Effector memory CD8-positive, alpha-beta T cell (primary cell): ENCODE results near the gene KIF22.
"Not testable (repeated sequence)": the region's sequence is repeated elsewhere in the genome, so short reads cannot be mapped to it uniquely, and the experiment has no call there.

Experiments used
- ATAC-seq: fragments of 150-1000 bp; cut with Tn5 transposase; replicated peaks from 2 replicates; pipeline ENCODE4 v1.10.0; 2021; ENCODE audit warnings: mild to moderate bottlenecking, moderate library complexity
- DNase-seq, 3 experiments: peaks; one replicate each; pipeline ENCODE4 v3.0.0; 2021
- H3K27ac Mint-ChIP-seq, 2 donors: one replicate each; pipeline ENCODE4 v1.8.0; 2022; ENCODE audit warnings: mild to moderate bottlenecking in 2 of 2, mixed read lengths in 2 of 2, moderate library complexity in 2 of 2
- H3K27me3 Mint-ChIP-seq, 2 donors: one replicate each; pipeline ENCODE4 v1.8.0; 2022; ENCODE audit warnings: mixed read lengths in 2 of 2
- H3K36me3 Mint-ChIP-seq: one replicate; pipeline ENCODE4 v1.8.0; 2022; ENCODE audit warnings: mild to moderate bottlenecking, moderate library complexity, mixed read lengths; ENCODE audit not compliant: insufficient read depth
- H3K4me1 Mint-ChIP-seq, 2 donors: one replicate each; pipeline ENCODE4 v1.8.0; 2022; ENCODE audit warnings: low read depth in 2 of 2, mixed read lengths in 2 of 2
- H3K4me3 Mint-ChIP-seq, 2 donors: one replicate each; pipeline ENCODE4 v1.8.0; 2022; ENCODE audit warnings: mild to moderate bottlenecking in 2 of 2, mixed read lengths in 2 of 2, moderate library complexity in 2 of 2
- H3K9me3 Mint-ChIP-seq, 2 donors: one replicate each; pipeline ENCODE4 v1.8.0; 2022; ENCODE audit warnings: mixed read lengths in 2 of 2

Gene KIF22

DNA sequence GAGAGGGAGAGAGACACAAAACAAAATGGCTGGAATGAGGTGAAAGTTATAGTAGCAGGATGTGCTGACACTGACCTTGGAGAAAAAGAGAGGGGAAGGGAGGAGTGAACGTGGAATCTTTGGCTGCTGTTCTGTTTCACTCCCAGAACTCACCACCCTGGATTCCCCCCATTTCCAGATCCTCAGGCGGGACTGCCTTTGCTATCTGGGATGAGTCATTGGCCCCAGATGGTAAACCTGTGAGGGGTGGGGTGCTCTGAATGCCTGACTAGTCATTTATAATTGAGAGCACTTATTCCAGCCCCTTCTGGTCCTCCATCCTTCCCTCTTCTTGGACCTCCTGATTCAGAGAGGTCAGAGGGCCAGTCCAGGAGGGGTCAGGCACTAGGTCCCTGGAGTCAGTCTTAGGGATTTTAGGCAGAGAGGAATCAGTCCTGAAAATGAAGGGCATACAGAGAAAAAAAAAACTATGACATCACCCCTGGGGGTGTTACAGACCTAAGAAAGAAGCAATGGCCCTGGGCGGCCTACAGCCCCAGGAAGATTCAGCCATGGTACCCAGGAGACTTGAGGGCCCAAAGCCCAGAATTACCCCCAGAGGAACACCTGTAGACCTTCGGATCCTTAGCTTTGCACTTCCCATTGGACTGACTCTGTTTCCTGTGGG lies 14.7 kb upstream of the KIF22 start:
- Mint-ChIP-seq H3K4me1 (peaks cover 0 to 6% of the 10 kb centered on the region in 2 donors), H3K27ac (peak overlapping the region in 1 of 2 donors; percentile 13), H3K27me3 (no peaks in the 10 kb centered on the region), H3K4me3 (no peak overlapping the region), H3K36me3 (no peaks in the 10 kb centered on the region), H3K9me3 (no peaks in the 10 kb centered on the region)
- no peak for DNase-seq
- ATAC-seq: no peak

- Mint-ChIP-seq H3K4me1 (peaks cover 0 to 8% of the 10 kb centered on the region in 2 donors), H3K4me3 (no peak within 1 kb of the TSS), H3K9me3 (no peaks in the 10 kb centered on the region), H3K36me3 (no peaks in the 10 kb centered on the region), H3K27me3 (no peaks in the 10 kb centered on the region), H3K27ac (peak within 1 kb of the TSS in 1 of 2 donors; percentile 23)
- ATAC-seq (no peak), DNase-seq (no peak)
Measured at GRCh38 chr16:29777576-29778350, 12.8 kb upstream of the KIF22 start, which contains the start of gene ZG16. ZG16 (plus strand) TSS chr16:29778256; CDS start chr16:29779267, 1,011 bp downstream.

DNA sequence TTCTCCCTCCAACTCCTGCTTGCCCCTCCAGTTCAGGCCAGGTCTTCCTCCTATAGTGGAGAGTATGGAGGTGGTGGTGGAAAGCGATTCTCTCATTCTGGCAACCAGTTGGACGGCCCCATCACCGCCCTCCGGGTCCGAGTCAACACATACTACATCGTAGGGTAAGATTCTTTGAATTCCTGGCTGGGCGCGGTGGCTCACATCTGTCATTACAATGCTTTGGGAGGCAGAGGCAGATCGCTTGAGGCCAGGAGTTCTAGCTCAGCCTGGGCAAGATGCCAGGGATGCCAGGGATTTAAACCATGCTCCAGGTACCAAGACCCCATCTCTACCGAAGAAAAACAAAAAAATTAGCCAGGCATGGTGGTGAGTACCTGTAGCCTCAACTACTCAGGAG lies 11.1 kb upstream of the KIF22 start:
- H3K36me3 Mint-ChIP-seq: no peaks in the 10 kb centered on the region
- ATAC-seq: no peak
- no peak for DNase-seq
- no peaks in the 10 kb centered on the region for H3K27me3 Mint-ChIP-seq
- H3K27ac Mint-ChIP-seq: no peak overlapping the region
- H3K4me1 Mint-ChIP-seq: peaks cover 0 to 8% of the 10 kb centered on the region in 2 donors
- no peaks in the 10 kb centered on the region for H3K9me3 Mint-ChIP-seq
- H3K4me3 Mint-ChIP-seq: no peak overlapping the region

DNA sequence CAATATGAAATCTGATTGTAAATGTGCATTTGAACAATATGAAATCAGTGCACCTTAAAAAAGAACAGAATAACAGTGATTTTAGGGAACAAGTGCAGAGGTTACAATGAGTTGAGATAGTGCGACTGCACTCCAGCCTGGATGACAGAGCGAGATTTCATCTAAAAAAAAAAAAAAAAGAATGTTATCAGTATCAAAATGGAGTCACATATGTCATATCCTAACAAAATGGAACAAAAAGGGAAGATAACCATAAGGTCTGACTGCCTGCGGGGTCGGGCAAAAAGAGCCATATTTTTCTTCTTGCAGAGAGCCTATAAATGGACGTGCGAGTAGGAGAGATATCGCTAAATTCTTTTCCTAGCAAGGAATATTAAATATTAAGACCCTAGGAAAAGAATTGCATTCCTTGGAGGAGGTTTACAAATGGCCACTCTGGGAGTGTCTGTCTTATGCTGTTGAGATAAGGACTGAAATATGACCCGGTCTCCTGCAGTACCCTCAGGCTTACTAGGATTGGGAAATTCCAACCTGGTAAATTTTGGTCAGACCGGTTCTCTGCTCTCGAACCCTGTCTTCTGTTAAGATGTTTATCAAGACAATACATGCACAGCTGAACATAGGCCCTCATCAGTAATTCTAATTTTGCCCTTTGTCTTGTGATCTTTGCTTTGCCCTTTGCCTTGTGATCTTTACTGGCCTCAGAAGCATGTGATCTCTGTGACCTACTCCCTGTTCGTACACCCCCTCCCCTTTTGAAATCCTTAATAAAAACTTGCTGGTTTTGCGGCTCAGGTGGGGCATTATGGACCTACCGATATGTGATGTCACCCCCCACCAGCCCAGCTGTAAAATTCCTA lies 7.2 kb upstream of the KIF22 start:
- H3K36me3 Mint-ChIP-seq, H3K9me3 Mint-ChIP-seq, DNase-seq, ATAC-seq, H3K27me3 Mint-ChIP-seq, H3K4me3 Mint-ChIP-seq: not testable (repeated sequence)
- Mint-ChIP-seq H3K27ac (peak overlapping the region in 1 of 2 donors; percentile 7), H3K4me1 (peaks cover 7 to 15% of the 10 kb centered on the region in 2 donors)

DNA sequence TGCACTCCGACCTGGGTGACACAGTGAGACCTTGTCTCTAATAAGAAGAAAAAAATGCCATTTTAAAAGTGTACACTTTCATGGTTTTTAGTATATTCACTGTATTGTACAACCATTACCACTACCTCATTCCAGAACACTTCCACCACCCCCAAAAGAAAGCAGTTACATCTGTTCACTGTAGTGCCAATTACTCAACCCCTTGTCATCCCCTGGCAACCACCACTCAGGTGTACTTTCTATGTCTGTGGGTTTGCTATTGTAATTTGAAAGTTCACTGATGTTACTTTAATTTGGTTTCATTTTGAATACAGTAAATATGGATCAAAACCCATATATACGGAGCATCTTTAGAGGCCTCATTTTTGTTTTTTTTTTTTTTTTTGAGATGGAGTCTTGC lies 6.4 kb upstream of the KIF22 start:
- no peaks in the 10 kb centered on the region for H3K9me3 Mint-ChIP-seq
- H3K36me3 Mint-ChIP-seq: peaks cover 3% of the 10 kb centered on the region
- ATAC-seq (peak; percentile 25), DNase-seq (no peak)
- H3K4me1 Mint-ChIP-seq: peaks cover 7 to 13% of the 10 kb centered on the region in 2 donors
- peak overlapping the region; percentile 7 to 26 for H3K27ac Mint-ChIP-seq
- no peak overlapping the region for H3K4me3 Mint-ChIP-seq
- H3K27me3 Mint-ChIP-seq: no peaks in the 10 kb centered on the region

DNA sequence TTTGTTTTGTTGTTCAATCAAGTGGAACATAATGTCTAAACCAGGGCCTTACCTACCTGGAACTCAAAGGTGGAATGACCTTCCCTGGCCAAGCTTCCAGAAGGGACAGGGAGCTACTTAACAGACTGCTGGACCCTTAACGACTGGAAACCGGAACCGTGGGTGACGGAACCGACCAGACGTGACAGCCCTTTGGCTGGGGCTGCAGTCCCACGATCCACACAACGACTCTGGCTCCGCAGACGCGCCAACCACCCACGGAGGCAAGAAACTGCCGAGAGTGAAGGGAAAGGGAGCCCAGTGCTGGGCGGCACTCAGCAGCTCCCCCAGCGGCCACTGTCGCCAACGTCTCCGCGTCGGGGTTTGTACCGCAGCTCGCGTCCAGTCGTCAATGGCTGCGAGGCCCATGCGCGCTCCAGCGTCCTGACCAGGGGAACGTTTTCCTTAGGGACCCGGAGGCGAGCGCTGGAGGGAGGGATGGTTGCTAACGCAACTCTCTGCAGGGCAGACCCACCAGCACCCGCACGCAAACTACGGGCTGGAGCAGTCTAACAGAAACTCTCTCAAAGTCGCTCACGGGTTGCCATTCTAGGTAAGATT lies 5.5 kb upstream of the KIF22 start:
- peak; percentile 70 to 74 (median 72) for DNase-seq
- H3K4me3 Mint-ChIP-seq: peak overlapping the region; percentile 64 to 79
- no peaks in the 10 kb centered on the region for H3K27me3 Mint-ChIP-seq
- peaks cover 11 to 15% of the 10 kb centered on the region in 2 donors for H3K4me1 Mint-ChIP-seq
- H3K27ac Mint-ChIP-seq: peak overlapping the region in 1 of 2 donors; percentile 8
- H3K36me3 Mint-ChIP-seq: peaks cover 3% of the 10 kb centered on the region
- ATAC-seq: peak; percentile 97
- no peaks in the 10 kb centered on the region for H3K9me3 Mint-ChIP-seq

- H3K27ac Mint-ChIP-seq, H3K4me3 Mint-ChIP-seq, ATAC-seq, H3K27me3 Mint-ChIP-seq, H3K9me3 Mint-ChIP-seq, DNase-seq: not testable (repeated sequence)
- Mint-ChIP-seq H3K36me3 (peaks cover 16% of the 10 kb centered on the region), H3K4me1 (peaks cover 25 to 33% of the 10 kb centered on the region in 2 donors)
Measured at GRCh38 chr16:29787155-29787554, 3.4 kb upstream of the KIF22 start.

DNA sequence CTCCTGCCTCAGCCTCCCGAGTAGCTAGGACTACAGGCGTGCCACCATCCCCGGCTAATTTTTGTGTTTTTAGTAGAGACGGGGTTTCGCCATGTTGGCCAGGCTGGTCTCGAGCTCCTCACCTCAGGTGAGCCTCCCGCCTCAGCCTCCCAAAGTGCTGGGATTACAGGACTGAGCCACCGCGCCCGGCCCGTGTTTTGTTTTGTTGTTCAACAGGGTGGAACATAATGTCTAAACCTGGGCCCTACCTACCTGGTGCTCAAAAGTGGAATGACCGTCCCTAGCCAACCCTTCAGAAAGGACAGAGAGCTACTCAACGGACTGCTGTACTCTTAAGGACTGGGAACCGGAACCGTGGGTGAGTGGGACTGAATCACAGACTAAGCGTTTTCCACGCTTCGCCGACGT lies 772 bp upstream of the KIF22 start:
- peak overlapping the region; percentile 91 to 92 for H3K27ac Mint-ChIP-seq
- peaks cover 43 to 45% of the 10 kb centered on the region in 2 donors for H3K4me1 Mint-ChIP-seq
- H3K9me3 Mint-ChIP-seq: no peaks in the 10 kb centered on the region
- no peak for ATAC-seq
- no peak for DNase-seq
- H3K4me3 Mint-ChIP-seq: peak overlapping the region; percentile 89 to 95
- H3K36me3 Mint-ChIP-seq: peaks cover 16% of the 10 kb centered on the region
- no peaks in the 10 kb centered on the region for H3K27me3 Mint-ChIP-seq

DNA sequence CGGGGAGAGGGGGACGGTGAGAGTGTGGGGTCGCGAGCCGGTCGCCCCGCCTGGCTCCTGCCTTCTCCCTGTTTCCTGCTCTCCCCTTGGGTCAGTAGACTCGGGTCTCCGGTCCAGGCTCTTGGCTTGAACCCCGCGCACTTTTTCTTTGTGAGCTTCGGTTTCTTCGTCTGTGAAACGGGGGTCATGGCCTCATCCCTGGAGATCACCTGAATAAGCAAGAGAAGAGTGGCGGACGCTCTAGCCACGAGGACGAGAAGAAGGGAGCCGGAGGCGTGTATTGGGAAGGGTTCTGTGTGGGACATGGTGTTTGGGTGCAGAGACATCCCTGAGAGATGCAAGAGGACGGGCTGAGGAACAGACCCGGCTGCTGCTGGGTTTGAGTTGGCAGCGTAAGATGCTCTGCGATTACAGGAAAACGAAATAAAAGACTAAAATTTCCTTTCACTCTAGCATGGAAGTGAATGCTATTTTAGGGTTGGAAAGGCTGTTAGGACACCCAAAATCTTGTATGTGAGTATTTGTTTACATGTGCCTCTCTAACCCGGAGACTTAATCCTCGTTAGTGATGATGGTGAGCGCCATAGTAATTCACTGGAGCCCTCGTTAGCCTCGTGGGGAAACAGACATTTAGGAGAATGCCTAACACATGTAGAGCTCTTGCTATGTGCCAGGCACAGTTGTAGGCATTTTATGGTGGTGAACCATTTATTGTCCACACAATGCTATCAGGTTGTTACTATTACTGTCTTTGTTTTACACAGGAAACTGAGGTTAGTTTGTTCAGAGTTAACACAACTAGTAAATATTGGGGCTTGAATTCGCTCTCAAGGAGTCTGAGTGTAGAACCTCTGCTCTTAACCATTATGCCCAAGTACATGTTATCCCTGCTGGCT lies 646 bp downstream of the KIF22 start:
- H3K27me3 Mint-ChIP-seq: no peaks in the 10 kb centered on the region
- peak overlapping the region; percentile 89 to 95 for H3K4me3 Mint-ChIP-seq
- H3K36me3 Mint-ChIP-seq: peaks cover 13% of the 10 kb centered on the region
- DNase-seq (peak in 1 of 3 experiments; percentile 26), ATAC-seq (peak; percentile 4)
- H3K4me1 Mint-ChIP-seq: peaks cover 36 to 37% of the 10 kb centered on the region in 2 donors
- H3K27ac Mint-ChIP-seq: peak overlapping the region; percentile 91 to 92
- H3K9me3 Mint-ChIP-seq: no peaks in the 10 kb centered on the region

DNA sequence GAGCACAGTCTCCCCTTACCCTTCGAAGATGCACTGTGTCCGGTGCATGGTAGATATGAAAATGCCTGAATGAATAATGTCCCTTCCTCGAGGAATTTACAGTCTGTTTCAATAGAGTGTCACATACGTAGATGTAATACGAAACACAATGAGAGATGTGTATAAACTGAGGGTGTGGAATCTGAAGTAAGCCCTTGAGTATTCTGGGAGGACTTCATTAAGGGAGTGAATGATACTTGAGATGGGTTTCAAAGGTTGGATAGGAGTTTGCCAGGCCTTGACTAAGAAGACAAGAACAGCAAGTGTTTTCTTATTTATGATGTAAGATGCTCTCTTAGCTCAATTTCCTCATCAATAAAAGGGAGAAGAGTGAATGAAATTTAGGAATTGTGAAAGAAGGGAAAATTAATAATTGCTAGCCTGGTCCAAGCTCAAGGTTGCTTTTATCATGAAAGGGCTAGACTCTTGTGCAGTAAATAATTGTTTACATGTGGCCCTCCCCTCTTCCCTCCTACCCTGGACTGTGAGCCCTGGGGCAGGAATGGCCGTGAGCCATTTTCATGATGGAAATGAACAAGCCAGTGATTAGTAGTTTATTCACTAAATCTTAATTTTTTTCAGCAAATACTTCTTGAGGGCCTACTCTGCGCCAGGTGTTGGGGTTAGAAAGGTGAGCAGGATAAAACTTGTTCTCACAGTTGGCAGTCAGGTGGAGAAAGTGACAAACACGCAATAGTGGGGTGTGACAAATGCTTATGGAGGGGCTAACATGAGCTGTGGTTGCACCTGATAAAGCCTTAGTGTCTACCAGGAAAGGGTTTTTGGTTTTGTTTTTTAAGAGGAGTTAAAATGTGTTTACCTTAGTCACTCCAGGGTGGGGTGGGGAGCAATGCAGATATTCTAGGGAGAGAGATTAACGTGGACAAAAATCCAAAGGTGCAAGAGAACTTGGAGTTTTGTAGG lies 1.6 kb downstream of the KIF22 start:
- DNase-seq (no peak), ATAC-seq (no peak)
- peaks cover 36 to 37% of the 10 kb centered on the region in 2 donors for H3K4me1 Mint-ChIP-seq
- H3K9me3 Mint-ChIP-seq: no peaks in the 10 kb centered on the region
- H3K27ac Mint-ChIP-seq: peak overlapping the region; percentile 91 to 92
- H3K36me3 Mint-ChIP-seq: peaks cover 21% of the 10 kb centered on the region
- H3K27me3 Mint-ChIP-seq: no peaks in the 10 kb centered on the region
- H3K4me3 Mint-ChIP-seq: peak overlapping the region; percentile 89 to 95

- not testable (repeated sequence) for H3K9me3 Mint-ChIP-seq, H3K27me3 Mint-ChIP-seq, ATAC-seq, DNase-seq
- Mint-ChIP-seq H3K4me3 (peak overlapping the region; percentile 89 to 95), H3K4me1 (peaks cover 36 to 37% of the 10 kb centered on the region in 2 donors), H3K27ac (peak overlapping the region; percentile 91 to 92), H3K36me3 (peaks cover 28% of the 10 kb centered on the region)
Measured at GRCh38 chr16:29793153-29793552, 2.6 kb downstream of the KIF22 start.
